GM06990 (cell line): Measurements from ENCODE around the gene MX2.

Source experiments
- DNase-seq: peaks from one replicate; pipeline ENCODE4 v3.0.0-alpha.2; 2011; ENCODE audit not compliant: insufficient read length; ENCODE audit errors: extremely low read depth
- H3K27me3 ChIP-seq: replicated peaks from 2 replicates; pipeline ENCODE4 v1.6.0; 2011; ENCODE audit warnings: low read length; ENCODE audit not compliant: control insufficient read depth, insufficient read depth
- H3K36me3 ChIP-seq: 2 replicates; pipeline ENCODE4 v1.5.1; 2011; ENCODE audit warnings: low read length; ENCODE audit not compliant: control insufficient read depth, insufficient read depth
- H3K4me3 ChIP-seq: replicated peaks from 2 replicates; pipeline ENCODE4 v1.5.1; 2011; ENCODE audit warnings: low read depth, mild to moderate bottlenecking, control low read depth, low read length
- TF ChIP-seq, protein P1 (sequence below): IDR thresholded peaks from 2 replicates; pipeline ENCODE4 v1.5.1; 2011; ENCODE audit warnings: low read length, control low read depth, mild to moderate bottlenecking, inconsistent platforms; ENCODE audit not compliant: insufficient read depth, poor library complexity, severe bottlenecking

Gene MX2

DNA sequence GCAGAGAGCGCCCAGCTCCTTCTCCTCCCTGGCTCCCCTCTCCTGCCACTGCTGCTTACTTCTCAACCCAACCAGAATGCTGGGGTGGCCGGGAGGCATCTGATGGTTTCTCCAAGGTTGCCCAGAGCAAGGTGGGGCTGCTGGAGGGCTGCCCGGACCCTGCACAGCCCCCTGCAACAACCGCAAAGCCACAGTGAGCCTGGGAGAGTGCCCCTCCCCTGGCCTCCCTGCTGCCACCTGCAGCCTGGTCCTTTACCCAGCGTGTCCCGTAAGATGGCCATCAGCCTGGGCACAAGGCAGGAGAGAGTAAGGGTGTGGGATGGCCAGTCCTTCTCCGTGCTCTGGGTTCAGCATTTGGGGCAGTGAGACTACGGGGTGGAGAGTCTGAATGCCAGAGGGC is 17.0 kb downstream of the MX2 start:
- TF ChIP-seq, protein P1, sequence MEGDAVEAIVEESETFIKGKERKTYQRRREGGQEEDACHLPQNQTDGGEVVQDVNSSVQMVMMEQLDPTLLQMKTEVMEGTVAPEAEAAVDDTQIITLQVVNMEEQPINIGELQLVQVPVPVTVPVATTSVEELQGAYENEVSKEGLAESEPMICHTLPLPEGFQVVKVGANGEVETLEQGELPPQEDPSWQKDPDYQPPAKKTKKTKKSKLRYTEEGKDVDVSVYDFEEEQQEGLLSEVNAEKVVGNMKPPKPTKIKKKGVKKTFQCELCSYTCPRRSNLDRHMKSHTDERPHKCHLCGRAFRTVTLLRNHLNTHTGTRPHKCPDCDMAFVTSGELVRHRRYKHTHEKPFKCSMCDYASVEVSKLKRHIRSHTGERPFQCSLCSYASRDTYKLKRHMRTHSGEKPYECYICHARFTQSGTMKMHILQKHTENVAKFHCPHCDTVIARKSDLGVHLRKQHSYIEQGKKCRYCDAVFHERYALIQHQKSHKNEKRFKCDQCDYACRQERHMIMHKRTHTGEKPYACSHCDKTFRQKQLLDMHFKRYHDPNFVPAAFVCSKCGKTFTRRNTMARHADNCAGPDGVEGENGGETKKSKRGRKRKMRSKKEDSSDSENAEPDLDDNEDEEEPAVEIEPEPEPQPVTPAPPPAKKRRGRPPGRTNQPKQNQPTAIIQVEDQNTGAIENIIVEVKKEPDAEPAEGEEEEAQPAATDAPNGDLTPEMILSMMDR, result no peak
- H3K27me3 ChIP-seq, result no peaks in the 10 kb centered on the region
- DNase-seq, result no peak
- peaks cover 33% of the 10 kb centered on the region for H3K36me3 ChIP-seq
- H3K4me3 ChIP-seq, result no peak overlapping the region

DNA sequence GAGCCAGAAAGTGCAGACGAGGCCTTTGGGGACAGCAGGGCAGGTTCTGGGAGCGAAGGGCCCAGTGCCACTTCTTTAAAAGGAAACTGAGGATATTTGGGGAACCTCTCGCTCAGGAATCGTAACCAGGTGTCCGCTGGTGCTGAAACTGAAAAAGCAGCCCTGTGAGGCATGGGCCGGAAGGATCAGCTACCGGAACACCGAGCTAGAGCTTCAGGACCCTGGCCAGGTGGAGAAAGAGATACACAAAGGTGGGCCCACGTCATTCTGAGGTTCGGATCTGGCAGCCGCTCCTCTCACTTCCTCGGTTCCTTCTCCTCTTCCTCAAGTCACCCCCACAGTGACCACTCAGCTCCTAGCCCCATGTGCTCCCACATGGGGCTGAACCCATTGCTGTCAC is 18.1 kb downstream of the MX2 start:
- Histone ChIP-seq H3K27me3 (no peaks in the 10 kb centered on the region), H3K36me3 (peaks cover 33% of the 10 kb centered on the region), H3K4me3 (no peak overlapping the region)
- TF ChIP-seq, protein P1, result no peak
- no peak for DNase-seq

DNA sequence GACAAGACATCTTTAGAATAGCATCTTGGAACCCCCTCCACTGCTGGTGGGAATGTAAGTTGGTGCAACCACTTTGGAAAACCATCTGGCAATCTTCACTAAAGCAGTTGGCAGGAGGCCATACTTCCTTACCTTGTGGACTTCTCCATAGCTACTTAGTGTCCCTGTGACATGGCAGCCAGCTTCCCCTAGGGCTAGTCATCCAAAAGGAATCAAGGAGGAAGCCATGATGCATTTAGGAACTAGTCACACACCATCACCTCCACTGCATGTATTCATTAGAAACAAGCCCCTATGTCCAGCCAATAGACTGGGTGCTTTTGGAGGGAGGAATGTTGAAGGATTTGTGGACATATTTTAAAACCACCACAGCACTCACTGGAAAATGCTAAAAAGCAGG is 19.9 kb downstream of the MX2 start:
- no peak for DNase-seq
- TF ChIP-seq, protein P1, result no peak
- no peaks in the 10 kb centered on the region for H3K27me3 ChIP-seq
- H3K4me3 ChIP-seq, result no peak overlapping the region
- peaks cover 36% of the 10 kb centered on the region for H3K36me3 ChIP-seq

DNA sequence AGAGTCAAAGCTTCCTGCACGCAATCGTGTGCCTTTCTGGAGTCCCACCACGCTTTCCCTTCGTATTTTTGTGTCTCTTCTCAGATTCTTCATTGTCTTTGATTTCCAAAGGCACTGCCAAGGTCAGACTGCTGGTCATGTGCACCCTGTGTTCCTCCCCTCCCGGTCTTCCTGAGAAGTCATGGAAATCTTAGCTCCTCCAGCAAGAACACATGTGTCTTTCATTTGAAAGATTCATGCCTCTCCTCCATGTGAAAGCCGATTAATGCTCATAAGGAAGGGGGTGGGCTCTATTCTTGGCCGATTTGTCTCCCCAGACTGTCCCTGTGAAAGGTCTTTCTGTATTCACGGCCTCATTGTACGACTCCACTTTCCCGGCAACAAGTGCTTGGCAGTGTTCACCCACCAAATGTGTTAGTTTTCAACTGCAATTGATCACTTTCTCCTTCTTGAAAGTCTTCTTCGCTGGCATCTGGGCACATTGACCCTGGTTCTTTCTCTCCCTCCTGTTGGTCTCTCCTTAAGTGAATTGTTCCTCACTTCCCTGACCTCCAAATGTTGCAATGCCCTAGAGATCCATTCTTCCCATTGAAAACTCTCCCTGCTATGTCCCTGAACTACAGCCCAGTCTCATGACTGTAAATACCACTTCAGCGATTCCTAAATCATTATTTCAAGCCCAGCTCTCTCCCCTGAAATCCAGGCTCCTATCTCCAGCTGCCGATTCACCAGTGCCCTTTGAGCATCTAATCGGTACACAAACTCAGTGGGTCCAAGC is 25.4 kb downstream of the MX2 start:
- no peak for DNase-seq

DNA sequence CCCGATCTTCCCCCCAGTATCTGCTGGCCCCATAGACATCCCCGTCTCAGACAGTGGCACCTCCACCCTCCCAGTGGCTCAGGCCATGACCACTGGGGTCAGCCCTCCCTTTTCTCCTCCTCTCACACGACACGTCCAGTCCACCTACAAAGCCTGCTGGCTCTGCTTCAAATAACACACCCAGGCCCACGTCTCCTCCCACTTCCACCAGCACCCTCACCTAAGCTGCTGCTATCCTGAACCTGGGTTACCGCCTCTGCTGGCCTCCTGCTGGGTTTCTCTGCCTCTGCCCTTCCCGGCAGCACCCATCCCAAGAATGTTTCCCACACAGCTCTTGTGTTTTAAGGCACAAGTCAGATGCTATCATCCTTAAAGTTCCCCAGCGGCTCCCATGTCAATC is 26.0 kb downstream of the MX2 start:
- H3K27me3 ChIP-seq, result no peaks in the 10 kb centered on the region
- no peak overlapping the region for H3K4me3 ChIP-seq
- TF ChIP-seq, protein P1, result no peak
- no peak for DNase-seq
- H3K36me3 ChIP-seq, result peaks cover 8% of the 10 kb centered on the region

More for the DNA sequence above, 25.4 kb downstream of the MX2 start:
- peaks cover 12% of the 10 kb centered on the region for H3K36me3 ChIP-seq
- H3K27me3 ChIP-seq, result no peaks in the 10 kb centered on the region
- no peak overlapping the region for H3K4me3 ChIP-seq
- TF ChIP-seq, protein P1, result no peak
